ENCODE measurements around the gene NPC1L1. TPM values are rescaled to one million over a fixed set of nuclear protein-coding genes. Genes with fewer than 3 reads are reported as not detected.

The NPC1L1 gene
- total RNA-seq, 1 experiment from 2014 or later: 0.15 TPM

GRCh38 chr7:44521347-44522095, 19.6 kb downstream of the NPC1L1 start:
- Histone ChIP-seq H3K4me1 (ENCODE audit: control insufficient read depth in 1 of 2, insufficient read depth in 2 of 2, low read length in 2 of 2) (no peaks in the 10 kb centered on the region), H4K20me1 (ENCODE audit: insufficient read depth) (no peaks in the 10 kb centered on the region), H3K27me3 (ENCODE audit: insufficient read depth, low read length) (no peaks in the 10 kb centered on the region), H3K4me2 (ENCODE audit: low read length) (no peak overlapping the region), H3K27ac (ENCODE audit: low read depth, low read length) (no peak overlapping the region), H3K9ac (ENCODE audit: low read length) (no peak overlapping the region), H3K36me3 (ENCODE audit: control insufficient read depth in 1 of 2, insufficient read depth in 2 of 2, low read length in 2 of 2) (no peaks in the 10 kb centered on the region), H2AFZ (ENCODE audit: low read depth, low read length, poor library complexity, severe bottlenecking) (no peak overlapping the region), H3K4me3 (replicated peaks in 1 of 2; ENCODE audit: low read depth in 1 of 2, low read length in 2 of 2) (no peak overlapping the region), H3K9me2 (ENCODE audit: insufficient read depth) (no peaks in the 10 kb centered on the region), H3K79me2 (ENCODE audit: insufficient read depth, low read length) (no peaks in the 10 kb centered on the region), H3K9me3 (ENCODE audit: control insufficient read depth in 1 of 2, insufficient read depth in 1 of 2, low read depth in 1 of 2, low read length in 2 of 2) (no peaks in the 10 kb centered on the region)
- DNase-seq (ENCODE audit: low read depth, low spot score) (no peak), ATAC-seq (no peak)
- intact Hi-C loops (cut with micrococcal nuclease): no loop called here
- ChIA-PET RAD21 (ENCODE audit: low non-redundant PET in 1 of 2, low total read pairs in 2 of 2, uncharacterized antibody in 2 of 2, unreplicated experiment in 2 of 2) (no interaction called here), CTCF (interaction anchor here (4.7 kb wide), 1 partner anchor 13 kb away, joined by 14 read pairs; no protein-coding TSS in a partner anchor), POLR2A (no interaction called here)
- no TSS peak for BruUV-seq (replicated peaks)
- TF ChIP-seq CEBPB (IDR thresholded peaks at IDR 0.05; ENCODE audit: low read depth) (no peak), MAX (IDR thresholded peaks at IDR 0.05) (no peak), CTCF (IDR thresholded peaks at IDR 0.05 in 2 of 3, conservative IDR thresholded peaks at IDR 0.05 in 1 of 3; ENCODE audit: borderline replicate concordance in 1 of 3, insufficient read depth in 1 of 3, low read depth in 2 of 3, low read length in 2 of 3) (no peak), FOSL1 (IDR thresholded peaks at IDR 0.05; ENCODE audit: low read depth) (no peak), ZNF274 (IDR thresholded peaks at IDR 0.05; ENCODE audit: low read depth, low read length) (no peak), SP1 (IDR thresholded peaks at IDR 0.05; ENCODE audit: low read depth) (no peak), REST (IDR thresholded peaks at IDR 0.05; ENCODE audit: low read depth) (no peak), CBX3 (IDR thresholded peaks at IDR 0.05; ENCODE audit: low read depth) (no peak), JUND (IDR thresholded peaks at IDR 0.05) (no peak), POLR2A (IDR thresholded peaks at IDR 0.05; ENCODE audit: borderline replicate concordance, extremely low read depth, insufficient read depth, insufficient read length) (no peak), ELF1 (IDR thresholded peaks at IDR 0.05; ENCODE audit: borderline replicate concordance, low read depth) (no peak), ZFX (IDR thresholded peaks at IDR 0.05) (no peak), YY1 (IDR thresholded peaks at IDR 0.05; ENCODE audit: extremely low read depth, insufficient replicate concordance, low read depth, low read length) (no peak)

Data from HCT116 (cell line).